GM21423 (cell line): ENCODE results near the gene GLOD4.
"Not testable (repeated sequence)": the region's sequence is repeated elsewhere in the genome, so short reads cannot be mapped to it uniquely, and the experiment has no call there.

Experiments used
- ATAC-seq: cut with Tn5 transposase; IDR thresholded peaks from one replicate; pipeline ENCODE4 v1.9.1; 2021; ENCODE audit warnings: mild to moderate bottlenecking, moderate library complexity; ENCODE audit not compliant: unreplicated experiment

The GLOD4 gene

GRCh38 chr17:778096-778495 lies 4.0 kb downstream of the GLOD4 start:
- ATAC-seq, result no peak

GRCh38 chr17:774313-774584 lies 7.8 kb downstream of the GLOD4 start:
- no peak for ATAC-seq

GRCh38 chr17:773467-774312 lies 8.4 kb downstream of the GLOD4 start:
- ATAC-seq, result no peak

GRCh38 chr17:773016-773415 lies 9.1 kb downstream of the GLOD4 start:
- no peak for ATAC-seq

GRCh38 chr17:767076-767475 lies 15.0 kb downstream of the GLOD4 start:
- ATAC-seq, result no peak

- no peak for ATAC-seq
Observed at GRCh38 chr17:760371-760770, 21.7 kb downstream of the GLOD4 start.

GRCh38 chr17:759964-760363 lies 22.1 kb downstream of the GLOD4 start:
- ATAC-seq, result no peak

- not testable (repeated sequence) for ATAC-seq
Observed at GRCh38 chr17:756010-756567, 26.0 kb downstream of the GLOD4 start.

- not testable (repeated sequence) for ATAC-seq
Observed at GRCh38 chr17:755319-755961, 26.6 kb downstream of the GLOD4 start.

GRCh38 chr17:753418-753817 lies 28.7 kb downstream of the GLOD4 start:
- ATAC-seq, result no peak

- ATAC-seq, result no peak
Observed at GRCh38 chr17:752620-753219, 29.4 kb downstream of the GLOD4 start.

GRCh38 chr17:752002-752619 lies 30.0 kb downstream of the GLOD4 start, which contains the start of gene GEMIN4:
TSS of gene GEMIN4 (minus strand) at chr17:752264. CDS start at chr17:752142, 122 bp downstream.
- peak; percentile 74 for ATAC-seq

- ATAC-seq, result peak; percentile 34
Observed at GRCh38 chr17:751269-752001, 30.6 kb downstream of the GLOD4 start.

- no peak for ATAC-seq
Observed at GRCh38 chr17:750431-751037, 31.5 kb downstream of the GLOD4 start.

GRCh38 chr17:749359-749758 lies 32.7 kb downstream of the GLOD4 start:
- not testable (repeated sequence) for ATAC-seq

- not testable (repeated sequence) for ATAC-seq
Observed at GRCh38 chr17:748604-749003, 33.5 kb downstream of the GLOD4 start.

GRCh38 chr17:746783-747629 lies 35.1 kb downstream of the GLOD4 start:
- ATAC-seq, result no peak

GRCh38 chr17:746181-746580 lies 35.9 kb downstream of the GLOD4 start:
- ATAC-seq, result no peak

- no peak for ATAC-seq
Observed at GRCh38 chr17:745406-745805, 36.7 kb downstream of the GLOD4 start.
